Ishikawa (cell line): ENCODE results near the gene PYCARD.

Experiments used
- CEBPB ChIP-seq: IDR thresholded peaks from 2 replicates; pipeline ENCODE4 v1.6.1; 2012
- EGR1 ChIP-seq: IDR thresholded peaks from 2 replicates; pipeline ENCODE4 v1.6.1; 2012
- EP300 ChIP-seq: IDR thresholded peaks from 2 replicates; pipeline ENCODE4 v1.6.1; 2012; ENCODE audit warnings: borderline replicate concordance
- RAD21 ChIP-seq: IDR thresholded peaks from 2 replicates; pipeline ENCODE4 v1.6.1; 2012; ENCODE audit warnings: low read depth

DNA sequence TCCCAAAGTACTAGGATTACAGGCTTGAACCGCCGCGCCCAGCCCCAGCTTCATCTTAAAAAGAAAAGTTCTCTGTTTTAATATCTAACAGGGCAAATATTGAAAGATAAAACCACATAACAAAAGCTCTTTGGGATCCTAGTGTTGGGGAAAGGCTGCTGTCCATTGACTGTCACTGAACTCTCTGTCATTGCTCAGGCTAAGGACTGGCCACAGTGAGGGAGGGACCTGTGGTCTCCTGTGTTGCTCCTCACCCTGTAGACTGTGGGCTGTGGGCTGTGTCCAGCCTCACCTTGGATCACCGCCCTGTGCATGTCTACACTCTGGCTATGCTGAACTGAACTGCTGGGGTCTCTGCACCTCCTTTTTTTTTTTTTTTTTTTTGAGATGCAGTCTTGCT is 25.6 kb upstream of the PYCARD start:
- no peak for TF ChIP-seq EP300
- TF ChIP-seq RAD21 = no peak
- no peak for TF ChIP-seq CEBPB
- no peak for TF ChIP-seq EGR1
